OCI-LY3 (cell line): ENCODE data around the gene FYN.

Experiments
- H2AFZ ChIP-seq: fragments of 200-600, 300-600 bp; shearing (Covaris generic); 2 replicates; pipeline ENCODE4 v1.6.0; 2014; ENCODE audit warnings: antibody characterized with exemption, low read depth, low read length
- H3K27ac ChIP-seq: fragments of 200-600, 300-600 bp; sonication (generic); 2 replicates; pipeline ENCODE4 v1.5.1; 2014; ENCODE audit warnings: mild to moderate bottlenecking, low read length, moderate library complexity, mixed read lengths
- H3K27me3 ChIP-seq: fragments of 200-600, 300-600 bp; sonication (generic); 2 replicates; pipeline ENCODE4 v1.6.1; 2014; ENCODE audit warnings: low read depth, low read length, mixed read lengths
- H3K36me3 ChIP-seq: fragments of 200-600, 300-600 bp; sonication (generic); replicated peaks from 2 replicates; pipeline ENCODE3; 2014; ENCODE audit warnings: low read depth, low read length, mixed read lengths
- H3K4me1 ChIP-seq: fragments of 300-600, 200-600 bp; sonication (generic); 2 replicates; pipeline ENCODE4 v1.6.1; 2014; ENCODE audit warnings: low read length, mixed read lengths
- H3K4me2 ChIP-seq: fragments of 200-600, 300-600 bp; sonication (generic); 2 replicates; pipeline ENCODE4 v1.6.1; 2014; ENCODE audit warnings: low read length, mixed read lengths
- H3K4me3 ChIP-seq: fragments of 300-600, 200-600 bp; sonication (generic); 2 replicates; pipeline ENCODE4 v1.5.1; 2014; ENCODE audit warnings: antibody characterized with exemption, mild to moderate bottlenecking, low read length, moderate library complexity
- H3K79me2 ChIP-seq: fragments of 300-600, 200-600 bp; shearing (Covaris generic); 2 replicates; pipeline ENCODE4 v1.6.1; 2014; ENCODE audit warnings: mild to moderate bottlenecking, low read length, mixed read lengths
- H3K9ac ChIP-seq: fragments of 300-600, 200-600 bp; shearing (Covaris generic); 2 replicates; pipeline ENCODE4 v1.6.0; 2014; ENCODE audit warnings: mild to moderate bottlenecking, low read length, moderate library complexity
- H3K9me3 ChIP-seq: fragments of 200-600, 300-600 bp; shearing (Covaris generic); 2 replicates; pipeline ENCODE4 v1.6.1; 2014; ENCODE audit warnings: low read length, mixed read lengths; ENCODE audit not compliant: insufficient read depth
- H4K20me1 ChIP-seq: fragments of 200-600, 300-600 bp; sonication (generic); 2 replicates; pipeline ENCODE4 v1.6.1; 2016; ENCODE audit warnings: low read length, mixed read lengths; ENCODE audit not compliant: insufficient read depth
- CTCF ChIP-seq: fragments of 200-600, 300-600 bp; sonication (generic); IDR thresholded peaks from 2 replicates; pipeline ENCODE4 v1.5.1; 2014; ENCODE audit warnings: antibody characterized with exemption, low read length, low read depth
- EZH2phosphoT487 ChIP-seq: fragments of 200-600 bp; shearing (Covaris generic); IDR thresholded peaks from 2 replicates; pipeline ENCODE4 v1.6.1; 2018; ENCODE audit warnings: antibody characterized with exemption, mixed run types, low read depth

The FYN gene

GRCh38 chr6:111737065-111737521, 136.2 kb downstream of the FYN start:
- Histone ChIP-seq H3K9ac (no peak overlapping the region), H3K4me1 (peaks cover 13% of the 10 kb centered on the region), H3K9me3 (no peaks in the 10 kb centered on the region), H3K4me2 (no peak overlapping the region), H4K20me1 (no peaks in the 10 kb centered on the region), H3K27ac (no peak overlapping the region), H3K27me3 (peaks cover 5% of the 10 kb centered on the region; the same call in 1 of the 2 replicates), H3K4me3 (no peak overlapping the region), H3K79me2 (no peaks in the 10 kb centered on the region), H3K36me3 (no peaks in the 10 kb centered on the region), H2AFZ (no peak overlapping the region)
- TF ChIP-seq EZH2phosphoT487: no peak
- TF ChIP-seq CTCF: no peak

GRCh38 chr6:111736005-111736608, 137.1 kb downstream of the FYN start:
- Histone ChIP-seq H3K27ac (no peak overlapping the region), H3K4me1 (peaks cover 13% of the 10 kb centered on the region), H3K4me3 (no peak overlapping the region), H3K9me3 (no peaks in the 10 kb centered on the region), H3K9ac (no peak overlapping the region), H3K36me3 (no peaks in the 10 kb centered on the region), H4K20me1 (no peaks in the 10 kb centered on the region), H3K27me3 (peaks cover 5% of the 10 kb centered on the region), H3K4me2 (no peak overlapping the region), H3K79me2 (no peaks in the 10 kb centered on the region), H2AFZ (no peak overlapping the region)
- TF ChIP-seq EZH2phosphoT487 (no peak), CTCF (no peak)

- no peak overlapping the region for H3K27ac ChIP-seq
- peaks cover 5% of the 10 kb centered on the region for H3K27me3 ChIP-seq
- TF ChIP-seq EZH2phosphoT487: no peak
- no peak for TF ChIP-seq CTCF
- H4K20me1 ChIP-seq: no peaks in the 10 kb centered on the region
- H3K9ac ChIP-seq: no peak overlapping the region
- H3K4me3 ChIP-seq: no peak overlapping the region
- H3K4me2 ChIP-seq: no peak overlapping the region
- peaks cover 10% of the 10 kb centered on the region for H3K4me1 ChIP-seq
- H3K79me2 ChIP-seq: no peaks in the 10 kb centered on the region
- no peaks in the 10 kb centered on the region for H3K9me3 ChIP-seq
- no peaks in the 10 kb centered on the region for H3K36me3 ChIP-seq
- no peak overlapping the region for H2AFZ ChIP-seq
Measured at GRCh38 chr6:111734068-111735061, 138.9 kb downstream of the FYN start.

- Histone ChIP-seq H3K27ac (no peak overlapping the region), H2AFZ (no peak overlapping the region), H3K4me2 (no peak overlapping the region), H4K20me1 (no peaks in the 10 kb centered on the region), H3K79me2 (no peaks in the 10 kb centered on the region), H3K27me3 (peaks cover 5% of the 10 kb centered on the region), H3K36me3 (no peaks in the 10 kb centered on the region), H3K4me1 (no peaks in the 10 kb centered on the region), H3K4me3 (no peak overlapping the region), H3K9ac (no peak overlapping the region), H3K9me3 (no peaks in the 10 kb centered on the region)
- TF ChIP-seq EZH2phosphoT487: no peak
- TF ChIP-seq CTCF: no peak
Measured at GRCh38 chr6:111732390-111732789, 140.9 kb downstream of the FYN start.
